Ovary (tissue), 9 donors: ENCODE results near the gene INMT. TPM values are rescaled to one million over a fixed set of nuclear protein-coding genes. Genes with fewer than 3 reads are reported as not detected.

ENCODE experiments used
- DNase-seq, 5 donors: peaks; one replicate each; pipeline ENCODE4 v3.0.0-alpha.2; 2019 to 2020
- H3K27ac ChIP-seq, 2 donors: fragments of 200-600 bp; one replicate each; pipeline versions ENCODE4 v1.5.1 to v1.8.0; 2019 to 2022
- H3K27me3 ChIP-seq: fragments of 200-600 bp; one replicate; pipeline ENCODE4 v1.8.0; 2022
- H3K36me3 ChIP-seq: fragments of 200-600 bp; sonication (generic); one replicate; pipeline ENCODE4 v1.5.1; 2019
- H3K4me1 ChIP-seq: one replicate; pipeline ENCODE4 v1.8.1; 2013; ENCODE audit warnings: mild to moderate bottlenecking, moderate library complexity; ENCODE audit not compliant: insufficient read depth
- H3K4me3 ChIP-seq: fragments of 200-600 bp; sonication (generic); one replicate; pipeline ENCODE4 v1.5.1; 2017
- H3K9me3 ChIP-seq, 2 donors: fragments of 200-600 bp in 1 of 2; sonication (generic) in 1 of 2; one replicate each; pipeline versions ENCODE4 v1.5.1 to v1.8.1; 2013 to 2019; ENCODE audit warnings: mild to moderate bottlenecking in 1 of 2, moderate library complexity in 1 of 2
- EP300 ChIP-seq: sonication (generic); formaldehyde crosslinking; IDR thresholded peaks from one replicate; pipeline ENCODE4 v1.6.1; 2017; ENCODE audit warnings: antibody characterized with exemption
- POLR2A ChIP-seq: fragments of 450-650 bp; IDR thresholded peaks from one replicate; pipeline ENCODE4 v1.6.1; 2017; ENCODE audit warnings: antibody characterized with exemption, mild to moderate bottlenecking, moderate library complexity
- WGBS, 3 donors: extraction: QIAGEN DNeasy Blood & Tissue Kit in 1 of 3; methylation state at CpG; one replicate each; pipeline versions ENCODE4 v1.1.5 to v1.1.7; 2013 to 2017; 5-methylcytosine and 5-hydroxymethylcytosine counted together
- intact Hi-C, 4 donors: fragments of 100-400 bp; cut with DNase I; formaldehyde crosslinking; loops; one replicate each; pipeline versions ENCODE4 v1.11.0 to v1.15.1; 2022 to 2023
- polyA plus RNA-seq, 2 donors: library from polyadenylated mRNA; stranded (reverse); fragments of 200-250 nt in 1 of 2; fragments of 350-450 nt in 1 of 2; fragmentation: Illumina TruSeq in 1 of 2; extraction: RNeasy Lipid Tissue Mini Kit (QIAGEN cat#74804) in 1 of 2; gene quantifications; one replicate each; pipeline ENCODE4 v1.2.3, GENCODE V29; 2013 to 2014
- total RNA-seq, 7 donors: library from RNA; depleted of rRNA in 2 of 7; stranded (reverse); fragments of >200 nt in 2 of 7; fragmentation: NEBNext Ultra II Directional in 3 of 7; extraction: Animal tissue kit (Norgen Biotek cat#: 25700) in 3 of 7; gene quantifications; one replicate each; pipeline versions ENCODE4 v1.1.0 to v1.2.4, GENCODE V29; 2016 to 2023
- TF ChIP-seq, protein P1 (sequence below), 3 donors: fragments of 450-650 bp in 2 of 3; fragments of 200-600 bp in 1 of 3; IDR thresholded peaks; one replicate each; pipeline versions ENCODE4 v1.5.1 to v1.8.0; 2016 to 2022; ENCODE audit warnings: antibody characterized with exemption in 3 of 3, mild to moderate bottlenecking in 1 of 3
- donor health status: DM: no; HTN: no; CAD: no; lungs with moderate emphysema.
- donor health status: DM: no; HTN: no; CAD: no.
- donor health status: Bipolar disorder and iron deficiency.
- donor health status: DM: yes; HTN: yes; CAD: no.
- donor health status: DM: no; HTN: no; CAD: no.
- donor health status: DM: yes; HTN: yes; CAD: no.

The INMT gene
- total and polyA plus RNA-seq, 9 donors, result 0.99 to 153 (median 37.3) TPM

DNA sequence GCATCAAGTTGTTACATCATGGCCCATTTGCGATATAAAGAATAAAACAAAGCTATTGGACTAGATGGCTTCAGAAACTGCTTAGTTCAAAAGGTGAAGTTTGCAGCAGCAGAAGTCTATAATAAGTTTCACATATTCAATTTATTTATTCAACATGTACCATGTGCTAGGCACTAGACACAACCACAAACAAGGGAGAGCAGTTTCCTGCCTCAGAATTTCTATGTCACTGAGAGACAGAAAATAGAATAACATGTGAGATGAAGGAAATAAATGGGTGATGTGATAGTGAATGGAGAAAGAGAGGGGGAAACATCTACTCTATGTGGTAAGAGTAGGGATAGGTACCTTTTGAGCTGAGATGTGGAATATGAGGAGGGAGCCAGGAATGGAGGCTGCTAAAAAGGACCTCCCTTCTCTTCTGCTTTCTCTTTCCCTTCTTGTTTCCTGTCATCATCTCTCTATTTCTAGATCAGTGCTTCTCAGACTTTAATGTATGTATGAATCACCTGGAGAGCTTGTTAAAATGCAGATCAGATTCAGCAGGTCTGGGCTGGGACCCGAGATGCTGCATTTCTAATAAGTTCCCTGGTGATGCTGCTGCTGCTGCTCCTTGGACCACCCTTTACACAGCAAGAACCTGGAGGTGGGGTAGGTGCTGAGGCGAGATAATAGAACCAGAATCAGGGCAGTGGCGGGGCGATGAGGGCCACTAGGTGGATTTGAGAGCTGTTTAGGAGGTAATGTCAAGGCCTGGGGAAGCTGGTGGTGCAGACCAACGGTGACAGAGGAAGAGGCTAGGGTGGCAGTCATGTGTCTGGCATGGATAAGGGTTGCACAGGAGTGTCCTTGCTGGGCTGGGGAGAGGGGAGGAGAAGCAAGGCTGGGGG lies 13.7 kb upstream of the INMT start:
- Histone ChIP-seq H3K27me3 (no peaks in the 10 kb centered on the region), H3K9me3 (no peaks in the 10 kb centered on the region), H3K4me1 (no peaks in the 10 kb centered on the region), H3K4me3 (no peak overlapping the region), H3K27ac (no peak overlapping the region), H3K36me3 (no peaks in the 10 kb centered on the region)
- WGBS, 3 donors, result 84 to 92% (median 87%) methylated on average over 6 of the region's 6 CpGs
- no peak for DNase-seq
- no peak for TF ChIP-seq POLR2A
- no peak for TF ChIP-seq EP300
- TF ChIP-seq, protein P1, sequence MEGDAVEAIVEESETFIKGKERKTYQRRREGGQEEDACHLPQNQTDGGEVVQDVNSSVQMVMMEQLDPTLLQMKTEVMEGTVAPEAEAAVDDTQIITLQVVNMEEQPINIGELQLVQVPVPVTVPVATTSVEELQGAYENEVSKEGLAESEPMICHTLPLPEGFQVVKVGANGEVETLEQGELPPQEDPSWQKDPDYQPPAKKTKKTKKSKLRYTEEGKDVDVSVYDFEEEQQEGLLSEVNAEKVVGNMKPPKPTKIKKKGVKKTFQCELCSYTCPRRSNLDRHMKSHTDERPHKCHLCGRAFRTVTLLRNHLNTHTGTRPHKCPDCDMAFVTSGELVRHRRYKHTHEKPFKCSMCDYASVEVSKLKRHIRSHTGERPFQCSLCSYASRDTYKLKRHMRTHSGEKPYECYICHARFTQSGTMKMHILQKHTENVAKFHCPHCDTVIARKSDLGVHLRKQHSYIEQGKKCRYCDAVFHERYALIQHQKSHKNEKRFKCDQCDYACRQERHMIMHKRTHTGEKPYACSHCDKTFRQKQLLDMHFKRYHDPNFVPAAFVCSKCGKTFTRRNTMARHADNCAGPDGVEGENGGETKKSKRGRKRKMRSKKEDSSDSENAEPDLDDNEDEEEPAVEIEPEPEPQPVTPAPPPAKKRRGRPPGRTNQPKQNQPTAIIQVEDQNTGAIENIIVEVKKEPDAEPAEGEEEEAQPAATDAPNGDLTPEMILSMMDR (IDR thresholded peaks at IDR 0.05), result no peak
- intact Hi-C loops, result no loop called here

GRCh38 chr7:30739691-30740090 lies 12.2 kb upstream of the INMT start:
- no peaks in the 10 kb centered on the region for H3K36me3 ChIP-seq
- TF ChIP-seq POLR2A, result no peak
- TF ChIP-seq, protein P1 (IDR thresholded peaks at IDR 0.05), result no peak
- TF ChIP-seq EP300, result no peak
- intact Hi-C loops, result loop anchor here in 1 of 4 donors (5.0 kb wide), 2 partner anchors 383 to 462 kb away; no protein-coding TSS in a partner anchor
- H3K27ac ChIP-seq, result no peak overlapping the region
- H3K9me3 ChIP-seq, result no peaks in the 10 kb centered on the region
- 75 to 92% (median 77%) methylated on average over 2 of the region's 2 CpGs for WGBS, 3 donors
- H3K27me3 ChIP-seq, result no peaks in the 10 kb centered on the region
- H3K4me1 ChIP-seq, result no peaks in the 10 kb centered on the region
- no peak overlapping the region for H3K4me3 ChIP-seq
- DNase-seq, result no peak

DNA sequence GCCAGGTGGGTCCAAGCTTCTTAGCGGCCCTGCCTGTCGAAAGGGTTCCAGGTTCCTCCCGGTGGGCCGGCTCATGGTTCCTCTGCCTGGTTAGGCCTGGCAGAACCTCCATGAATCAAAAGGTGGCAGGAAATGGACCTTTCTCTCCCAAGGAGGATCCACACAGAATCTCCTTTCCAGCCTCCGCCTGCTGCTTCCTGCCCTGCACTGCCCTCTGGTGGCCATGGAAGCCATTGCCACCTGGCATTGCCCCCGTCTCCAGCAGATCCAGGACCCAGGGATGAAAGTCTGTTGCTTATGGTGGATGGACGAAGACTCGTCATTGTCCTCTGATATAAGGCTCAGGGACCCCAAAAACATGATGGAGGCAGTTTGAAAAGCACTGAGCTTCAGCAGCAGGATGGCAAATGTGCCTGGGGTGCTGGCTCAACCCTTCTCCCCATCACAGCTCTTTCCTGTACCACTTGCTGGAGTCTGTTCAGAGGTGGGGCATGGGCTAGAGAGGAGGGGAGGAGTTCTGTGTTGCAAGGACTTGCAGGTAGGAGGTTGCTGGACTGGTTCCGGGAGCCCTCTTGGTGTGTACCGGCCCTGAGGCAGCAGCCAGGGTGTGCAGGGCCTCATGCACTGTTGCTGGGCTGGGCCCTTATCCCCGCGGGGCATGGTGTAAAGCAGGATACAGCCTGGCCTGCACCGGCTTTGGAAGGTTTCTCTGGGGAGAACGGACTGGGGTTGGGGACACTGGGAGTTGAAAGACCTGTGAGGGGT lies 11.3 kb upstream of the INMT start:
- no peaks in the 10 kb centered on the region for H3K36me3 ChIP-seq
- no peaks in the 10 kb centered on the region for H3K9me3 ChIP-seq
- no peak overlapping the region for H3K4me3 ChIP-seq
- no peaks in the 10 kb centered on the region for H3K4me1 ChIP-seq
- 38 to 44% (median 42%) methylated on average over 13 to 14 of the region's 14 CpGs for WGBS, 3 donors
- intact Hi-C loops, result loop anchor here in 1 of 4 donors (5.0 kb wide), 2 partner anchors 382 to 463 kb away; no protein-coding TSS in a partner anchor
- H3K27ac ChIP-seq, result no peak overlapping the region
- DNase-seq, result peak; percentile 69 to 89 (median 83)
- TF ChIP-seq POLR2A (no peak), EP300 (no peak)
- TF ChIP-seq, protein P1 (IDR thresholded peaks at IDR 0.05), result peak; percentile 85 to 93 (median 91)
- H3K27me3 ChIP-seq, result no peaks in the 10 kb centered on the region

- intact Hi-C loops, result loop anchor here in 1 of 4 donors (5.0 kb wide), 2 partner anchors 381 to 464 kb away; no protein-coding TSS in a partner anchor
- DNase-seq, result no peak
- H3K4me1 ChIP-seq, result no peaks in the 10 kb centered on the region
- WGBS, 3 donors, result 85 to 93% (median 87%) methylated on average over 8 of the region's 8 CpGs
- no peak overlapping the region for H3K4me3 ChIP-seq
- no peaks in the 10 kb centered on the region for H3K27me3 ChIP-seq
- H3K36me3 ChIP-seq, result no peaks in the 10 kb centered on the region
- no peaks in the 10 kb centered on the region for H3K9me3 ChIP-seq
- H3K27ac ChIP-seq, result no peak overlapping the region
- TF ChIP-seq, protein P1 (IDR thresholded peaks at IDR 0.05), result no peak
- TF ChIP-seq EP300 (no peak), POLR2A (no peak)
Observed at GRCh38 chr7:30741289-30741688, 10.6 kb upstream of the INMT start.
